Activated naive CD4-positive, alpha-beta T cell treated with anti-CD3 and anti-CD28 coated beads, Interleukin-2, amount 50 U/mL, for 24 hours (primary cell): ENCODE data around the gene KRTAP29-1.

ENCODE experiments used
- H3K27ac Mint-ChIP-seq: one replicate; pipeline ENCODE4 v1.8.0; 2021; ENCODE audit warnings: mild to moderate bottlenecking, mixed read lengths
- H3K27me3 Mint-ChIP-seq: one replicate; pipeline ENCODE4 v1.8.0; 2021; ENCODE audit warnings: mixed read lengths
- H3K36me3 Mint-ChIP-seq: one replicate; pipeline ENCODE4 v1.8.0; 2021; ENCODE audit warnings: mixed read lengths
- H3K4me1 Mint-ChIP-seq: one replicate; pipeline ENCODE4 v1.8.0; 2021; ENCODE audit warnings: mixed read lengths
- H3K4me3 Mint-ChIP-seq: one replicate; pipeline ENCODE4 v1.8.0; 2021; ENCODE audit warnings: mild to moderate bottlenecking, mixed read lengths
- H3K9me3 Mint-ChIP-seq: one replicate; pipeline ENCODE4 v1.8.0; 2021; ENCODE audit warnings: mixed read lengths

Gene KRTAP29-1

DNA sequence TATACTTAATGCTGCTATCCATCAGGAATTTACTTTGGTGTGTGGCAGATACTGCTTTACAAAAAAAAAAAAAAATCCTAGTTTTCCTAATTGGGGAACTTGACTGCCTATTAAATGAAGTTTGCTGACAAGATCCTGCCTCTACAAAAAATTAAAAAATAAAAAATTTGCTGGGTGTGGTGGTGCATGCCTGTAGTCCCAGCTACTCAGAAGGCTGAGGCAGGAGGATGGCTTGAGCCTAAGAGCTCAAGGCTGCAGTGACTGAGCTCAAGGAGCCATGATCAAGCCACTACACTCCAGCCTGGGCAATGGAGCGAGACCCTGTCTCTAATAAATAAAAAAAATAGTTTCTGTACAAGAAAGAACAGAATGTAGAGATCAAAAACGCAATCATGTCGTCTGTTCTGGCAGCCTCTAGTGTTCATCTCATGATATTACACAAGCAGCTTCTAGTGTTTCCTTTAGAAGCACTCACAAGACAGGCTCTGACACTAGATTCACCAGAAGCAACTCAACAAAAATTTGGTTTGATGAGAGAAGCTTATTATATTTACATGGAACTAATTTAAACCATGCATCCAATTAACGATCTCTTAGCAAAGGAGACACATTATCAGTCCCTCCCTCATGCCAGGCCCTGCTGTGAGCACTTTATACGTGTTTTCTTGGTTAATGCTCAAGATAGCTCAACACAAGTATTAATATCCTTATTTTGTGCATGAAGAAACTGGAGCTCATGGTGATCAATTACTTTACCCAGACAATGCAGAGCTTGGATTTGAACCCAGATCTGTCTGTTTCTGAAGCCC lies 19.6 kb upstream of the KRTAP29-1 start:
- no peak overlapping the region for H3K27ac Mint-ChIP-seq
- H3K9me3 Mint-ChIP-seq: peaks cover 9% of the 10 kb centered on the region
- no peaks in the 10 kb centered on the region for H3K27me3 Mint-ChIP-seq
- H3K36me3 Mint-ChIP-seq: peaks cover 6% of the 10 kb centered on the region
- no peak overlapping the region for H3K4me3 Mint-ChIP-seq
- H3K4me1 Mint-ChIP-seq: peaks cover 56% of the 10 kb centered on the region

- peaks cover 9% of the 10 kb centered on the region for H3K9me3 Mint-ChIP-seq
- H3K4me1 Mint-ChIP-seq: peaks cover 21% of the 10 kb centered on the region
- H3K4me3 Mint-ChIP-seq: no peak overlapping the region
- H3K36me3 Mint-ChIP-seq: peaks cover 6% of the 10 kb centered on the region
- no peak overlapping the region for H3K27ac Mint-ChIP-seq
- no peaks in the 10 kb centered on the region for H3K27me3 Mint-ChIP-seq
These were observed 15.6 kb upstream of the KRTAP29-1 start for GRCh38 chr17:41318231-41318630.

GRCh38 chr17:41315814-41316445 lies 13.3 kb upstream of the KRTAP29-1 start:
- no peaks in the 10 kb centered on the region for H3K27me3 Mint-ChIP-seq
- peaks cover 9% of the 10 kb centered on the region for H3K9me3 Mint-ChIP-seq
- H3K36me3 Mint-ChIP-seq: peaks cover 6% of the 10 kb centered on the region
- peaks cover 15% of the 10 kb centered on the region for H3K4me1 Mint-ChIP-seq
- no peak overlapping the region for H3K27ac Mint-ChIP-seq
- no peak overlapping the region for H3K4me3 Mint-ChIP-seq

DNA sequence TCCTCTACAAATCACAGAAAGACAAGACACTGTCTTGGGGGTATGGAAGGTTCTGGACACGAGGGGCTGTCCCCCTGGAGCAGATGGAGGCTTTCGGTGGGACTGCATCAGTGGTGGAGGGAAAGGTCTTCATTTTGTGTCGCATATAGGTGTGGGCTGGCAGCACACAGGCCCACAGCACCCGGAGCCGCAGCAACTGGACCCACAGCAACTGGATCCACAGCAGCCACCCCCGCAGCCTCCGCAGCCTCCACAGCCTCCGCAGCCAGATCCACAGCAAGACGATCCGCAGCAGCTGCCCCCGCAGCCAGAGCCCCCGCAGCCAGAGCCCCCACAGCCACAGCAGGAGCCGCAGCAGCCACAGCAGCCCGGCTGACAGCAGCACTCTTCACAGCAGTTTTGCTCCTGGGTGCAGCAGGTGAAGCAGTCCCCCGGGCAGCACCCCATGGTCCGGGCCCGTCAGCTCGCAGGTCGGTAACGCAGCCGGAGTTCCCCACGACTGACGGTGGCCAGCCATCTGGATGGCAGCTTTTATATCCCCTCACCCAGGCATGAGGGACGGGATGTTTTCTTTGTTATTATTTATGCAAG lies 12.6 kb upstream of the KRTAP29-1 start, which contains the start of gene KRTAP17-1:
TSS of gene KRTAP17-1 (minus strand) at position 507 of the 591 bp plus-strand sequence. CDS start at position 447, 60 bp downstream.
- Mint-ChIP-seq H3K4me1 (peaks cover 22% of the 10 kb centered on the region), H3K9me3 (peaks cover 9% of the 10 kb centered on the region)

GRCh38 chr17:41311111-41311510 lies 8.5 kb upstream of the KRTAP29-1 start:
- Mint-ChIP-seq H3K9me3 (no peaks in the 10 kb centered on the region), H3K36me3 (peaks cover 2% of the 10 kb centered on the region), H3K4me1 (peaks cover 59% of the 10 kb centered on the region), H3K4me3 (no peak overlapping the region), H3K27ac (no peak overlapping the region), H3K27me3 (no peaks in the 10 kb centered on the region)

More for the DNA sequence above, 12.6 kb upstream of the KRTAP29-1 start, which contains the start of gene KRTAP17-1:
- Mint-ChIP-seq H3K36me3 (peaks cover 6% of the 10 kb centered on the region), H3K4me3 (no peak within 1 kb of the TSS), H3K27me3 (no peaks in the 10 kb centered on the region), H3K27ac (no peak within 1 kb of the TSS)

DNA sequence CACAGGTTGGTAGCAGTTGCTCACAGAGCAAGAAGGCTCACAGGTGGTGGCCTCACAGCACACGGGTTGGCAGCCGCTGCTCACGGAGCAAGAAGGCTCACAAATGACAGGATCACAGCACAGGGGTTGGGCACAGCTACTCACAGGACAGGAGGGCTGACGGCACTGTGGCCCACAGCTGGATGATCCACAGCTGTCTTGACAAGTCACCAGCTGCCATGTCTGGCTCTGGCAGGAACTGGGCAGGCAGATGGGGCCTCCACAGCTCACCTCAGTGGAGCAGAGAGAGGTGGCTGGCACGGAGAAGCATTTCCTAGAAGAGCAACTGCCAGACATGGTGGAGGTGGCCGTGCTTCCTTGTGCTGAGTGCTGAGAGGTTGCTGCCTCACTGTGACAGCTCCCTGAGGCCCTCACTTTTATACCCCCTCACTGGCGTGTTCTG lies 6.3 kb upstream of the KRTAP29-1 start, which contains the start of gene KRTAP16-1:
TSS of gene KRTAP16-1 (minus strand) at position 392 of the 442 bp plus-strand sequence. CDS start at position 336, 56 bp downstream.
- Mint-ChIP-seq H3K4me3 (peak within 1 kb of the TSS; percentile 81), H3K27ac (peak within 1 kb of the TSS; percentile 93), H3K9me3 (no peaks in the 10 kb centered on the region), H3K4me1 (peaks cover 67% of the 10 kb centered on the region), H3K27me3 (no peaks in the 10 kb centered on the region), H3K36me3 (peaks cover 2% of the 10 kb centered on the region)

GRCh38 chr17:41308251-41308917 lies 5.7 kb upstream of the KRTAP29-1 start:
- Mint-ChIP-seq H3K27me3 (no peaks in the 10 kb centered on the region), H3K9me3 (no peaks in the 10 kb centered on the region), H3K4me3 (peak overlapping the region; percentile 81), H3K27ac (peak overlapping the region; percentile 93), H3K36me3 (peaks cover 2% of the 10 kb centered on the region), H3K4me1 (peaks cover 67% of the 10 kb centered on the region)

GRCh38 chr17:41307647-41308046 lies 5.0 kb upstream of the KRTAP29-1 start:
- H3K9me3 Mint-ChIP-seq: no peaks in the 10 kb centered on the region
- H3K4me1 Mint-ChIP-seq: peaks cover 67% of the 10 kb centered on the region
- peak overlapping the region; percentile 93 for H3K27ac Mint-ChIP-seq
- no peaks in the 10 kb centered on the region for H3K27me3 Mint-ChIP-seq
- peak overlapping the region; percentile 81 for H3K4me3 Mint-ChIP-seq
- H3K36me3 Mint-ChIP-seq: peaks cover 2% of the 10 kb centered on the region

DNA sequence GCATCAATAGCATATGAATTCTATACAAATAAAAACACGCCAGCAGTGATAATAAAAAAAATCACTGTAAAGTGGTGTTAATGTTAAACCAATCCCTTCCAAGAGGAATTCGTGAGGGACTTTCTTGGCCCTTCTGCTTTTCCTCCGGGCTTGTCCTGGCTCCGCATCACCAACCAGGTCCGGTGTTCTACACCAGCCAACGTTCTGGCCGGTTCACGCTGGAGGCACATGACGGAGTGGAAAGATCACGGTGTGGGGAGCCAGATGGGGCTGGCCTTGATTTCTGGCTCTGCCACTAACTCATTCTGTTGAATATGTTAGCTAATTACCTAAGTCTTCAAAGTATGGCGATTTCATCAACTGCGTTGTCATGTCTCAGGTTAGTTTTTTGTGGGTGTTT lies 1.4 kb upstream of the KRTAP29-1 start:
- Mint-ChIP-seq H3K27me3 (no peaks in the 10 kb centered on the region), H3K4me1 (peaks cover 48% of the 10 kb centered on the region), H3K27ac (no peak overlapping the region), H3K36me3 (peaks cover 2% of the 10 kb centered on the region), H3K9me3 (no peaks in the 10 kb centered on the region), H3K4me3 (no peak overlapping the region)

DNA sequence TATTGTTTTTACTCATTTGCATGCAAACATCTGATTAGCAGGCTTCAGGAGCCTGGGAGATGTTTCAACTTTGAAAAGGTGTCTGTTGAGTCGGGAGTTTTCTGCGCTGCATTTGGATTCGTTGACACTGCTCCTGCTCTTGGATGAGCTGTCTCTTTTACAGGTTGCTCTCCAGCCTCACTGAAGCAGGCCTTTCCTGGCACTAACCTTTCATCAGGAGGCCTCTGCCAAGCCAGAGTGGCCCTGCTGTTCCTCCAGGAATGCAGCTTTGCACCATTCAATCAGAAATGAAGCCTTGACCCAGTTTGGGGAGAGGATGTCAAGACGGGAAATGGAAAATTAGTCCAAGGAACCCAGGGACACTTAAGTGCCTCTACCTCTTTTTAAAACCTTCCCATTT lies 330 bp upstream of the KRTAP29-1 start:
- Mint-ChIP-seq H3K27ac (no peak overlapping the region), H3K4me3 (no peak overlapping the region), H3K9me3 (no peaks in the 10 kb centered on the region), H3K27me3 (no peaks in the 10 kb centered on the region), H3K4me1 (peaks cover 37% of the 10 kb centered on the region), H3K36me3 (peaks cover 2% of the 10 kb centered on the region)

GRCh38 chr17:41301204-41301790 lies 1.4 kb downstream of the KRTAP29-1 start:
- Mint-ChIP-seq H3K9me3 (no peaks in the 10 kb centered on the region), H3K4me3 (no peak overlapping the region), H3K27ac (no peak overlapping the region), H3K27me3 (no peaks in the 10 kb centered on the region), H3K4me1 (peaks cover 20% of the 10 kb centered on the region), H3K36me3 (peaks cover 2% of the 10 kb centered on the region)

DNA sequence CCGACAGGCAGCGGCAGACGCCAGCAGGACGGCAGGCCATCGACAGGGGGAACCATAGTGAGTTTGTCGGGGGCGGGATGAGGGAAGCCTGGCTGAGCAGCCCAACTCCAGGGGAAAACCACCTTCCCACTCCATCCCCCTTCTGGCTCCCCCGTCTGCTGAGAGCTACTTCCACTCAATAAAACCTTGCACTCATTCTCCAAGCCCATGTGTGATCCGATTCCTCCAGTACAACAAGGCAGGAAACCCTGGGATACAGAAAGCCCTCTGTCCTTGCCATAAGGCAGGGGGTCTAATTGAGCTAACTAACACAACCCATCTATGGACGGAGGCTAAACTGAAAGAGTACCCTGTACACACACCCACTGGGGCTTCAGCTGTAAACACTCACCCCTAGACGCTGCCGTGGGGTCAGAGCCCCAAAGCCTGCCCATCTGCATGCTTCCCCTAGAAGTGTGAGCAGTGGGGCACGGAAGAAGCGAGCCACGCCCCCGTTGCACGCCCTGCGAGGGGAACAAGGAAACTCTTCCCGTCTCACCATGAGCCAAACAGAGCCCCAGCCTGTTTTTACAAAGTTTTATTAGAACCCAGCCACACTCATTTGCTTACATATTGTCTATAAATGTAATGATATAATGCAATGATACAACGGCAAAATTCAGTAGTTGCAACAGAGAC lies 4.1 kb downstream of the KRTAP29-1 start:
- Mint-ChIP-seq H3K4me3 (no peak overlapping the region), H3K27me3 (no peaks in the 10 kb centered on the region), H3K36me3 (peaks cover 2% of the 10 kb centered on the region), H3K9me3 (no peaks in the 10 kb centered on the region), H3K27ac (no peak overlapping the region), H3K4me1 (peaks cover 11% of the 10 kb centered on the region)

DNA sequence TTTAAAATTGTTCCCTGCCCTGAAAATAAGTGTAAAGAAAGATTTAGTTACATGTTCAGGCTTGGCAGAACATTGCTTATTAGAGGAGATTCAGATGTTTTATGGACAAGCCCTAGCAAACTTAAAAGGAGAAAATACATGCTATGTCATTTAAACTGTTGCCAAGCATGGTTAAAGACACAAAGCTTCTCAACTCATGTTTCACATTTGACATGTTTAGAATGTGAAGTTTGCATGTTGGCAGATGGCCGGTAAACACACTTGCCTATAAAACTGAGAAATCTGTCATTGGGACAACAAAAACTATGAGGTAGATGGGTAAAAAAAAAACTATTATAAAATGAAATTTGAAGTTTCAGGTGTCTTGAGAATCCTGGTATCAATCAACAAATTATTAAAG lies 5.8 kb downstream of the KRTAP29-1 start:
- no peak overlapping the region for H3K27ac Mint-ChIP-seq
- no peaks in the 10 kb centered on the region for H3K27me3 Mint-ChIP-seq
- no peak overlapping the region for H3K4me3 Mint-ChIP-seq
- H3K36me3 Mint-ChIP-seq: peaks cover 2% of the 10 kb centered on the region
- H3K9me3 Mint-ChIP-seq: no peaks in the 10 kb centered on the region
- peaks cover 7% of the 10 kb centered on the region for H3K4me1 Mint-ChIP-seq

GRCh38 chr17:41294016-41294415 lies 8.6 kb downstream of the KRTAP29-1 start:
- Mint-ChIP-seq H3K27me3 (no peaks in the 10 kb centered on the region), H3K9me3 (no peaks in the 10 kb centered on the region)

More at GRCh38 chr17:41294016-41294415, 8.6 kb downstream of the KRTAP29-1 start:
- no peak overlapping the region for H3K27ac Mint-ChIP-seq
- H3K4me3 Mint-ChIP-seq: no peak overlapping the region
- H3K36me3 Mint-ChIP-seq: no peaks in the 10 kb centered on the region
- H3K4me1 Mint-ChIP-seq: no peaks in the 10 kb centered on the region
